ENCODE data around the gene GRM8.

The GRM8 gene

GRCh38 chr7:126426652-126427051 lies 826.1 kb downstream of the GRM8 start:
- DNase-seq (ENCODE audit: low read depth) = no peak

- DNase-seq (ENCODE audit: low read depth) = no peak
Measured at GRCh38 chr7:126424985-126425384, 827.8 kb downstream of the GRM8 start.

- no peak for DNase-seq (ENCODE audit: low read depth)
Measured at GRCh38 chr7:126419047-126419446, 833.7 kb downstream of the GRM8 start.

GRCh38 chr7:126411821-126412383 lies 840.8 kb downstream of the GRM8 start:
- no peak for DNase-seq (ENCODE audit: low read depth)

GRCh38 chr7:126411032-126411820 lies 841.5 kb downstream of the GRM8 start:
- DNase-seq (ENCODE audit: low read depth) = no peak

GRCh38 chr7:126403040-126403439 lies 849.7 kb downstream of the GRM8 start:
- no peak for DNase-seq (ENCODE audit: low read depth)

GRCh38 chr7:126401918-126402317 lies 850.8 kb downstream of the GRM8 start:
- no peak for DNase-seq (ENCODE audit: low read depth)

- DNase-seq (ENCODE audit: low read depth) = no peak
Measured at GRCh38 chr7:126398851-126399529, 853.8 kb downstream of the GRM8 start.

- no peak for DNase-seq (ENCODE audit: low read depth)
Measured at GRCh38 chr7:126398285-126398684, 854.5 kb downstream of the GRM8 start.

- no peak for DNase-seq (ENCODE audit: low read depth)
Measured at GRCh38 chr7:126394406-126394805, 858.3 kb downstream of the GRM8 start.

Measured in activated T-cell treated with anti-CD3 and anti-CD28 coated beads for 48 hours (primary cell).